ENCODE measurements around the gene KIAA1217.
"Not testable (repeated sequence)": the region's sequence is repeated elsewhere in the genome, so short reads cannot be mapped to it uniquely, and the experiment has no call there.

The KIAA1217 gene

DNA sequence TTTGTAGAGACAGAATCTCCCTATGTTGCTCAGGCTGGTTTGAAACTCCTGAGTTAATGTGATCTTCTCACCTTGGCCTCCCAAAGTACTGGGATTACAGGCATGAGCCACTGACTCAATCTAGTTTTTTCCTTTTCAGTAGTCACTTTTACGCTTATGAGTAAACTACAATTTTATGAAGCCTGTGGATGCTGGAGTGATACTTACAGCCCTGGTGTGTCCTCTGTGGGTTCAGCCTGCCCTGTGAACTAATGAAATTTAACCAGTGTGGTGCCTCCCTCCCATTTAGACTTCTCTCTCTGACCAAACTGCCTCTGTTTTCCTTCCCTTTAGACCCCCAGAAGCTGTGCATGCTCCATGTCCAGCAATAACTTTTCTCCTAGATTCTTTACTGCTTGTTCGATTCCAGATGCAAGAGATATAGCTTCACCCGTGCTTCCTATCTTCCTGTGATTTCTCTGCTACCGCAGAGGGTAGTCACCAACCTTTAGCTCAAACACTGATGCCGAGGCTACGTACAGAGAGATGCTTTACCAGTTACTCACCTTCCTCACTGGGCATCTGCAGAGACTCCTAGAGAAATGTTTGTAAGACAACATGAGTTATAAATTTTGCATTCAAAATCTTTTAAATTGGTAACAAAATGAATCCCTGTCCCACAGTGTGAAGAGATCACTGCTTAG, 90.8 kb downstream of the KIAA1217 start:
- no peak for DNase-seq

DNA sequence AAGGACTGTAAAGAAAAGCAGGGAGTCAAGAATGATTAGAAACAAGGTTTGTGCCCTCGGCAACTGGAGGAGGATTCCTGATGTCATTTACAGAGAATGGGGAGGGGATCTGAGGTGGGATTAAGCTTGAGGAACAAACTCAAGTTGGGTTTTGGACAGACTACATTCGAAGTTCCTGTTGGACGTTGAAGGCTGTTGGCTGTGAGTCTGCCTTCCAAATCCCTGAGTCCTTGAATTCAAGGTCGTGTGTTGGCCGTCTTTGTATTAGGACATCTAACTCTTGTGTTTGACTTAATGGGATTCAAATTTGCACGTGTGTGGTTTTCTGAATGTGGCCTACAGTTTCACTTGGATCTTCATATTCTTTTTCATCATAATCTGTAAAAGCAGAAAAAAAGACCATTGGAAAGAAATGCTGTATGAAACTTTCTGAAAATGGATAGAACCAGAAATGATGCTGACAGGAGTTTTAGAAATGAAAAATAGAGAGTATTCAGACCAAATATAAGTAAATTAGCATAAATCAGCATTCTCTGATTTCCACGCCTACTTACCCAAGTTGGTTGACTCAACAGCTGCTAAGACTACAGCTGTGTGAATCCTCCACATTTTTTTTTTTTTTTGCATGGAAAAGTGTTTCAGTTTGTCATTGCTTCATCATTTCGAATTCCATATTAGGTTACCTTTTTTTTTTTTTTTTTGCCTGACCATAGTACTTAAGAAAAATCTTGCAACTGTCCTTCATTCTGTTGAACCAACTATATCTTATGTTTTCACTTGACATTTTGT, 94.8 kb downstream of the KIAA1217 start:
- DNase-seq, result no peak

- DNase-seq, result no peak
Observed at GRCh38 chr10:24305551-24306506, 96.9 kb downstream of the KIAA1217 start.

GRCh38 chr10:24306507-24306875, 97.6 kb downstream of the KIAA1217 start:
- no peak for DNase-seq

GRCh38 chr10:24307116-24307515, 98.2 kb downstream of the KIAA1217 start:
- DNase-seq, result no peak

DNA sequence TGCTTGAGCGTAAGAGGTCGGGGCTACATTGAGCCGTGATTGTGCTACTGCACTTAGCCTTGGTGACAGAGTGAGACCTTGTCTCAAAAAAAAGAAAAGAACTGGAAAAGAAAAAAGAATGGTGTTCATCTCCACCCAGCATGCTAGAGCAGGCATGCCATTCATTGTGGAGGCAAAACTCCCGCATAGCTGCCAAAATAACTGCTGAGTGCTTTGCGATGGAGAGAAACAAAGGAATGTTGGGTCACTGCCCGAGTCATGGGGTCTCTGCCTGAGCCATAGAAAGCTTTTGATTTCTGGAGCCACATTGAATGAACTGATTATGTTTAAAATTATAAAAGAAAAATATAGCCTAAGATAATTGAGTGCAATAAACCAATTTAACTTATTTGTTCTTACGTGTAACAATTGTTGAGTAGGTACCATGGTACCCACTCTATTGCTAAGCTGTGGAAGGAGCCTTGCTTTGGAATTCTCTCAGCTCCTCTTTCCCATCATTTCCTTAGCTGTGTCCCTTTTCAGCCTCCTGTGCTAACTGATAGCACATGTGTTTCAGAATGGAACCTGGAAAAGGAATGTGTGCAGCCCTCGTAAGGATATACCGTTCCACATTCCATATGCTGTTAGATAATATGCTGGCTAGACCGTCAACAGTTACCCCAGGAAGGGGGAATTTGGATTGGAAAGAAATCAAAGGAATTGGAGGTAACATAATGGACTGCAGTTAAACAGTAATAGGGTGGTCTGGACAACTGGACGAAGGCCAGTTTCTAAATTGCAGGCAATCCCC, 99.0 kb downstream of the KIAA1217 start:
- DNase-seq, result no peak

DNA sequence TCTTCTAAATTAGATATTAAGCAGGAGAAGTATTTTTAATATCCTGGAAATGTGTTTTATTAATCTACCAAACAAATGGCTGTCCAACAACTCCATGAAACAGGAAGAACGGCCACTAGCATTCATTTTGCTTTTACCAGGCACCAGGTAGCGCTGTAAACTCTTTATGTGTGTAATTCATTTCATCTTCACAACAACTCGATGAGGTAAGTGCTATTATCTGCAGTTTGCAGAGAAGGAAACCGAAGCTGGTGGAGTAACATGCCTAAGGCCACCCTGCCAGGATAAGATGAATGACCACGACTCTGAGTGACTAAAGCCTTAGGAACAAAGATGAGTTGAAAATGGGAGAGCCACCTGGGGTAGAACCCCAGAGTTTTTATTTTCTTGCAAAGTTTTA, 101.2 kb downstream of the KIAA1217 start:
- no peak for DNase-seq

DNA sequence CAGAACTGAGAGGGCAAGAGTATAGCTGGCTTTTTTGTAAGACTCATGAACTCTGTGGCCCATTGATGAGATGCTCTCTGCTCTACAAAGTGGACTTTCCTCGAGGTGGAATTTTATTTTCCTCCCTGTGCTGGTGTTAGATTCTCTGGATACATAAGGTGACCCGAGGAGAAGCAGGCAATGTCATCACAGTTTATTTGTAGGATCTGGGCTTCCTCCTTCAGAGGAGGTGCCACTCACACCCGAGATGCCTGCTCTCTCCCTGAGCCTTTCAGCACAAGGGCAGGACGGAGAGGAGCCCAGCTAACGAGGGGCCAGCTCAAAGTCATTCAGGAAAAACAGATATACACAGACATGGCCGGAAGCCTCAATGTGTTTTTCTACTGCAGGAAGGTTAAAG, 103.0 kb downstream of the KIAA1217 start:
- no peak for DNase-seq

- no peak for DNase-seq
Observed at GRCh38 chr10:24313283-24313682, 104.3 kb downstream of the KIAA1217 start.

DNA sequence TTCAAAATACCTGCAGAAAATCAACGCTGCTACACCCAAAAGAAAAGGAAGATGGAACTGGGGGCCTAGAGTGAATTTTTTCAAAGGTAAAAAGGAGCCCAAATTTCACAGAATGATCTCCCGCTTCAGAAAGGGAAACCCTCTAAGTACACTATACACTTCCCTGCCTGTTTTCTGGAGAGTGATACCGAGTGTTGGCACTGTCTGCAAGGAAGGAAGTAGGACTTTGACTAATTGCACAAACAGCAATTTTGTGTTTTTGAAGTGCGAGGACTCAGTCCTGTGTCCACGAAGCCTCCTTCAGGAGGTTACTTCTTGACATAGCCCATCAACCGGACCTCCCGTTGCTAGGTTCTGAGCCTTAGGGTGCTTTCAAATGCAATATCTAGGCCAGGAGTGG, 106.3 kb downstream of the KIAA1217 start:
- DNase-seq, result no peak

- no peak for DNase-seq
Observed at GRCh38 chr10:24318517-24318916, 109.6 kb downstream of the KIAA1217 start.

GRCh38 chr10:24320373-24320772, 111.4 kb downstream of the KIAA1217 start:
- no peak for DNase-seq

- DNase-seq, result no peak
Observed at GRCh38 chr10:24324651-24325050, 115.7 kb downstream of the KIAA1217 start.

DNA sequence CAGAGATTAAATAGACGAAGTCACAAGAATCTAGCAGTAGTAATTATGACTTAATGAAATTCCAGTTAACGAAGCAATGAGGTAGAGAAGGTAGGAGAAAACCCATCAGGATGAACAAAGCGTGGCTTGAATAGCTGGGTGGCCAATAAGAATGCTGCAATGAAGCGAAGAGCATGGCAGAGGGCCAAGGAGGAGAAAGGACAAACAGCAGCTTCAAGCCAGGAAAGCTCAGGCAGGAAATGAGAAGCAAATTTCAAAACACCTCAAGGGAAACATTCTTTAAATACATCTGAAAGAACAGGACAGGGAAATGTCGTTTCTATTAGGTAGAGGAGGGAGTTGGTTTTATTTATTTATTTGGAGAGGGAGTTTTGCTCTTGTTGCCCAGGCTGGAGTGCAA, 122.5 kb downstream of the KIAA1217 start:
- no peak for DNase-seq

DNA sequence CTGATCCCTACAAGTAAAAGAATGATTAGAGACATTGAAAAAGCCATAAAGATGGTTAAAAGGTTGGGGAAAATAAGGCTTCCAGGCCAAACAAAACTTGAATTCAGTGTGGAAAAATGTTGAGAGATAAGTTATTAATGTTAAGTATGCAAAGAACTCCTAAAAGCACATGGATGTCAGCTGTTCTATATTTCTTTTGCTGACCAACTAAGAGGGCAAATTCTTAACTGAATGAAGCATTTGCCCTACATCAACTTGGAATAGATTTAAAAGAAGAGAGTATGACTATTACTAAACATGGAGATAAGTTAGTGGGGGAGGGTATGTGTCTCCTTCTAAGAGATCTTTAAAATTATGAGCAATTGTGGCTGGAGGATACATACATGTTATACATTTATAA, 124.8 kb downstream of the KIAA1217 start:
- no peak for DNase-seq

GRCh38 chr10:24334279-24334939, 125.5 kb downstream of the KIAA1217 start:
- no peak for DNase-seq

- not testable (repeated sequence) for DNase-seq
Observed at GRCh38 chr10:24337723-24338122, 128.8 kb downstream of the KIAA1217 start.

GRCh38 chr10:24339387-24339786, 130.4 kb downstream of the KIAA1217 start:
- DNase-seq, result no peak

- no peak for DNase-seq
Observed at GRCh38 chr10:24340446-24340845, 131.5 kb downstream of the KIAA1217 start.

- no peak for DNase-seq
Observed at GRCh38 chr10:24340883-24341282, 131.9 kb downstream of the KIAA1217 start.

GRCh38 chr10:24341371-24341770, 132.4 kb downstream of the KIAA1217 start:
- DNase-seq, result no peak

DNA sequence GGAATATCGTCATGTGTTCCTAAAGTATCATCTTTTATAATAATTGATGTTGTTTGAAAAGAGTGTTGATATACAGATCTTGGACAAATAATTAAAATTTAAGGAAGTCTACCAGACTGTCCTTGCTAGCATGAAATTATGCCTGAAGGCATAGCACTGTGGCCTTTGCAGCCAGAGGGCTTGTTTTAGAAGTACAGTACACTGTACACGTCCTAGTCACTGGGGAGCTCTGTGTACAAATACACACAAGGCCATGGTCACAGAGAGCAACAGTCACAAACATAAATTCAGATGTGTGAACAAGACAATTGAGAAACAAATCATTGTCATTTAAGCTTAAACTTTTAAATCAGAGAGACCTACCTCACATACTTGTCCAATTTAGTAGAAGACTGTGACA, 133.0 kb downstream of the KIAA1217 start:
- DNase-seq, result no peak
